Neural cell (in vitro differentiated cells): ENCODE measurements around the gene OR2G2. TPM values are rescaled to one million over a fixed set of nuclear protein-coding genes. Genes with fewer than 3 reads are reported as not detected.

Experiments used
- H2AFZ ChIP-seq: fragments of 200-600, 300-800 bp; sonication (generic), shearing (Covaris generic); 2 replicates; pipeline ENCODE4 v1.6.0; 2014; ENCODE audit warnings: low read depth, mild to moderate bottlenecking, antibody characterized with exemption, low read length, moderate library complexity
- H3F3A ChIP-seq: fragments of 200-600 bp; shearing (Covaris generic); 2 replicates; pipeline ENCODE4 v1.6.1; 2016; ENCODE audit warnings: mild to moderate bottlenecking, moderate library complexity, mixed read lengths, antibody characterized with exemption, low read length; ENCODE audit not compliant: insufficient read depth, poor library complexity, severe bottlenecking
- H3K27ac ChIP-seq: fragments of 200-600, 300-800 bp; sonication (generic), shearing (Covaris generic); 2 replicates; pipeline ENCODE4 v1.5.1; 2014; ENCODE audit warnings: mild to moderate bottlenecking, low read length, moderate library complexity
- H3K27me3 ChIP-seq: fragments of 300-800, 200-600 bp; sonication (generic), shearing (Covaris generic); 2 replicates; pipeline ENCODE4 v1.6.0; 2014; ENCODE audit warnings: mild to moderate bottlenecking, low read depth, low read length, moderate library complexity; ENCODE audit not compliant: insufficient read depth
- H3K36me3 ChIP-seq: fragments of 300-800, 200-600 bp; sonication (generic), shearing (Covaris generic); 2 replicates; pipeline ENCODE4 v1.5.1; 2014; ENCODE audit warnings: mild to moderate bottlenecking, antibody characterized with exemption, low read length, moderate library complexity; ENCODE audit not compliant: insufficient read depth
- H3K4me2 ChIP-seq: fragments of 300-800, 200-600 bp; sonication (generic), shearing (Covaris generic); 2 replicates; pipeline ENCODE4 v1.6.0; 2014; ENCODE audit warnings: mild to moderate bottlenecking, low read length
- H3K4me3 ChIP-seq: fragments of 300-800, 200-600 bp; sonication (generic), shearing (Covaris generic); 2 replicates; pipeline ENCODE4 v1.5.1; 2014; ENCODE audit warnings: mild to moderate bottlenecking, low read length, moderate library complexity
- H3K79me2 ChIP-seq: fragments of 200-600 bp; shearing (Covaris generic); replicated peaks from 2 replicates; pipeline ENCODE4 v1.6.0; 2014; ENCODE audit warnings: mild to moderate bottlenecking, low read length, moderate library complexity; ENCODE audit not compliant: insufficient read depth
- H3K9ac ChIP-seq: fragments of 300-800, 200-600 bp; sonication (generic), shearing (Covaris generic); 2 replicates; pipeline ENCODE4 v1.6.1; 2016; ENCODE audit warnings: mild to moderate bottlenecking, low read length, mixed read lengths
- H3K9me2 ChIP-seq: fragments of 200-600 bp; shearing (Covaris generic); 2 replicates; pipeline ENCODE4 v1.6.1; 2016; ENCODE audit warnings: mild to moderate bottlenecking, low read length, mixed read lengths; ENCODE audit not compliant: insufficient read depth
- H3K9me3 ChIP-seq: fragments of 200-600, 300-800 bp; sonication (generic), shearing (Covaris generic); 2 replicates; pipeline ENCODE4 v1.6.1; 2016; ENCODE audit warnings: mild to moderate bottlenecking, mixed run types, low read length, moderate library complexity, mixed read lengths
- H4K20me1 ChIP-seq: fragments of 200-600 bp; shearing (Covaris generic); 2 replicates; pipeline ENCODE4 v1.6.1; 2016; ENCODE audit warnings: mild to moderate bottlenecking, mixed run types; ENCODE audit not compliant: insufficient read depth
- CTCF ChIP-seq: fragments of 450-650 bp; IDR thresholded peaks from 2 replicates; pipeline ENCODE4 v1.5.1; 2014; ENCODE audit warnings: antibody characterized with exemption, mild to moderate bottlenecking, moderate library complexity; ENCODE audit not compliant: poor library complexity, severe bottlenecking
- EP300 ChIP-seq: fragments of 450-650 bp; conservative IDR thresholded peaks from 2 replicates; pipeline ENCODE4 v1.6.1; 2014; ENCODE audit warnings: antibody characterized with exemption, mild to moderate bottlenecking, moderate library complexity; ENCODE audit not compliant: poor library complexity, severe bottlenecking
- EZH2 ChIP-seq: fragments of 200-600, 300-800 bp; shearing (Covaris generic), sonication (generic); IDR thresholded peaks from 2 replicates; pipeline ENCODE4 v1.6.1; 2014; ENCODE audit warnings: antibody characterized with exemption, low read length, borderline replicate concordance, mild to moderate bottlenecking; ENCODE audit not compliant: insufficient read depth, poor library complexity, severe bottlenecking
- MXI1 ChIP-seq: fragments of 450-650 bp; conservative IDR thresholded peaks from 2 replicates; pipeline ENCODE4 v1.6.1; 2014; ENCODE audit warnings: antibody characterized with exemption, mild to moderate bottlenecking; ENCODE audit not compliant: poor library complexity, severe bottlenecking
- POLR2AphosphoS5 ChIP-seq: IDR thresholded peaks from 2 replicates; pipeline ENCODE4 v1.6.1; 2012
- RAD21 ChIP-seq: fragments of 450-650 bp; conservative IDR thresholded peaks from 2 replicates; pipeline ENCODE4 v1.6.1; 2014; ENCODE audit warnings: antibody characterized with exemption, mild to moderate bottlenecking, moderate library complexity
- REST ChIP-seq: IDR thresholded peaks from 2 replicates; pipeline ENCODE4 v1.6.1; 2012; ENCODE audit warnings: borderline replicate concordance
- SMC3 ChIP-seq: fragments of 450-650 bp; conservative IDR thresholded peaks from 2 replicates; pipeline ENCODE4 v1.6.1; 2014; ENCODE audit warnings: antibody characterized with exemption, mild to moderate bottlenecking, moderate library complexity; ENCODE audit not compliant: poor library complexity
- TAF1 ChIP-seq: IDR thresholded peaks from 2 replicates; pipeline ENCODE4 v1.6.1; 2012; ENCODE audit warnings: low read depth
- polyA plus RNA-seq: library from polyadenylated mRNA; depleted of rRNA; stranded (reverse); fragments of >200 nt; gene quantifications from 2 replicates; pipeline ENCODE4 v1.2.3, GENCODE V29; 2014

OR2G2 gene
- polyA plus RNA-seq, 1 donor from 2014 or later: not detected

- Histone ChIP-seq H3K4me2 (no peak overlapping the region), H3K36me3 (no peaks in the 10 kb centered on the region), H3K4me3 (no peak overlapping the region), H3K79me2 (no peaks in the 10 kb centered on the region), H3K27ac (no peak overlapping the region), H3K9me3 (no peaks in the 10 kb centered on the region), H3F3A (no peaks in the 10 kb centered on the region), H3K9me2 (no peaks in the 10 kb centered on the region), H4K20me1 (no peaks in the 10 kb centered on the region), H3K27me3 (no peaks in the 10 kb centered on the region), H3K9ac (no peak overlapping the region), H2AFZ (no peak overlapping the region)
- TF ChIP-seq CTCF (no peak), RAD21 (no peak), MXI1 (no peak), TAF1 (no peak)
Measured at GRCh38 chr1:247627951-247628350, 39.8 kb downstream of the OR2G2 start.

- no peak overlapping the region for H3K4me2 ChIP-seq
Measured at GRCh38 chr1:247638011-247638410, 49.9 kb downstream of the OR2G2 start.

More at GRCh38 chr1:247638011-247638410, 49.9 kb downstream of the OR2G2 start:
- no peaks in the 10 kb centered on the region for H4K20me1 ChIP-seq
- no peak overlapping the region for H3K27ac ChIP-seq
- H3K9me3 ChIP-seq: no peaks in the 10 kb centered on the region
- no peak for TF ChIP-seq MXI1
- no peak for TF ChIP-seq RAD21
- no peak for TF ChIP-seq EZH2
- no peak for TF ChIP-seq EP300
- no peak for TF ChIP-seq TAF1
- TF ChIP-seq POLR2AphosphoS5: no peak
- TF ChIP-seq REST: no peak
- no peak for TF ChIP-seq CTCF
- no peak for TF ChIP-seq SMC3
- H3K36me3 ChIP-seq: no peaks in the 10 kb centered on the region
- H3K79me2 ChIP-seq: no peaks in the 10 kb centered on the region
- no peak overlapping the region for H3K4me3 ChIP-seq
- H2AFZ ChIP-seq: no peak overlapping the region
- no peaks in the 10 kb centered on the region for H3K9me2 ChIP-seq
- H3F3A ChIP-seq: no peaks in the 10 kb centered on the region
- H3K9ac ChIP-seq: no peak overlapping the region
- no peaks in the 10 kb centered on the region for H3K27me3 ChIP-seq
